ENCODE results near the gene RPTOR.

The RPTOR gene

GRCh38 chr17:80839511-80839941 is 294.9 kb downstream of the RPTOR start:
- peaks cover 4% of the 10 kb centered on the region; the same call in 1 of the 2 replicates for H3F3A ChIP-seq (ENCODE audit: insufficient read depth, low read length)
- H3K9me3 ChIP-seq (ENCODE audit: low read length) = no peaks in the 10 kb centered on the region
- H3K4me2 ChIP-seq (ENCODE audit: low read length) = no peak overlapping the region
- no peak overlapping the region for H3K27ac ChIP-seq (ENCODE audit: low read depth, low read length, poor library complexity, severe bottlenecking)
- no peaks in the 10 kb centered on the region for H4K20me1 ChIP-seq (ENCODE audit: insufficient read depth, low read length)
- H3K27me3 ChIP-seq (ENCODE audit: insufficient read depth, low read length) = no peaks in the 10 kb centered on the region
- no peaks in the 10 kb centered on the region for H3K9me2 ChIP-seq (ENCODE audit: low read depth, low read length)
- H3K9ac ChIP-seq (ENCODE audit: low read length) = no peak overlapping the region
- H3K4me1 ChIP-seq (ENCODE audit: insufficient read depth, low read length, severe bottlenecking) = peaks cover 28% of the 10 kb centered on the region
- no peak overlapping the region for H2AFZ ChIP-seq (ENCODE audit: low read length)
- no peaks in the 10 kb centered on the region for H3K79me2 ChIP-seq (ENCODE audit: insufficient read depth, low read length)
- H3K4me3 ChIP-seq (ENCODE audit: low read depth, low read length, poor library complexity, severe bottlenecking) = no peak overlapping the region
- TF ChIP-seq EZH2 (IDR thresholded peaks at IDR 0.05; ENCODE audit: borderline replicate concordance, low read length) = no peak
- TF ChIP-seq CTCF (IDR thresholded peaks at IDR 0.05; ENCODE audit: low read length) = no peak
- H3K36me3 ChIP-seq (ENCODE audit: insufficient read depth, low read length) = peaks cover 83% of the 10 kb centered on the region

- no peak overlapping the region for H3K9ac ChIP-seq (ENCODE audit: low read length)
- H3K4me3 ChIP-seq (ENCODE audit: low read depth, low read length, poor library complexity, severe bottlenecking) = no peak overlapping the region
- H3K4me1 ChIP-seq (ENCODE audit: insufficient read depth, low read length, severe bottlenecking) = peaks cover 32% of the 10 kb centered on the region
- H3K4me2 ChIP-seq (ENCODE audit: low read length) = no peak overlapping the region
- H3K36me3 ChIP-seq (ENCODE audit: insufficient read depth, low read length) = peaks cover 83% of the 10 kb centered on the region
- no peaks in the 10 kb centered on the region for H3K79me2 ChIP-seq (ENCODE audit: insufficient read depth, low read length)
- TF ChIP-seq CTCF (IDR thresholded peaks at IDR 0.05; ENCODE audit: low read length) = no peak
- no peak for TF ChIP-seq EZH2 (IDR thresholded peaks at IDR 0.05; ENCODE audit: borderline replicate concordance, low read length)
- no peaks in the 10 kb centered on the region for H3K9me3 ChIP-seq (ENCODE audit: low read length)
- H3F3A ChIP-seq (ENCODE audit: insufficient read depth, low read length) = peaks cover 4% of the 10 kb centered on the region; the same call in 1 of the 2 replicates
- H3K27me3 ChIP-seq (ENCODE audit: insufficient read depth, low read length) = no peaks in the 10 kb centered on the region
- H3K27ac ChIP-seq (ENCODE audit: low read depth, low read length, poor library complexity, severe bottlenecking) = no peak overlapping the region
- no peaks in the 10 kb centered on the region for H3K9me2 ChIP-seq (ENCODE audit: low read depth, low read length)
- H4K20me1 ChIP-seq (ENCODE audit: insufficient read depth, low read length) = no peaks in the 10 kb centered on the region
- no peak overlapping the region for H2AFZ ChIP-seq (ENCODE audit: low read length)
Measured at GRCh38 chr17:80839970-80840369, 295.3 kb downstream of the RPTOR start.

- peaks cover 45% of the 10 kb centered on the region for H3K4me1 ChIP-seq (ENCODE audit: insufficient read depth, low read length, severe bottlenecking)
- peaks cover 4% of the 10 kb centered on the region; the same call in 1 of the 2 replicates for H3F3A ChIP-seq (ENCODE audit: insufficient read depth, low read length)
- no peak overlapping the region for H2AFZ ChIP-seq (ENCODE audit: low read length)
- H3K9me3 ChIP-seq (ENCODE audit: low read length) = no peaks in the 10 kb centered on the region
- H3K9me2 ChIP-seq (ENCODE audit: low read depth, low read length) = no peaks in the 10 kb centered on the region
- H3K79me2 ChIP-seq (ENCODE audit: insufficient read depth, low read length) = no peaks in the 10 kb centered on the region
- H4K20me1 ChIP-seq (ENCODE audit: insufficient read depth, low read length) = no peaks in the 10 kb centered on the region
- no peaks in the 10 kb centered on the region for H3K27me3 ChIP-seq (ENCODE audit: insufficient read depth, low read length)
- H3K27ac ChIP-seq (ENCODE audit: low read depth, low read length, poor library complexity, severe bottlenecking) = peak overlapping the region; percentile 43
- TF ChIP-seq EZH2 (IDR thresholded peaks at IDR 0.05; ENCODE audit: borderline replicate concordance, low read length) = no peak
- TF ChIP-seq CTCF (IDR thresholded peaks at IDR 0.05; ENCODE audit: low read length) = no peak
- no peak overlapping the region; the same call in 1 of the 2 replicates for H3K9ac ChIP-seq (ENCODE audit: low read length)
- H3K4me3 ChIP-seq (ENCODE audit: low read depth, low read length, poor library complexity, severe bottlenecking) = no peak overlapping the region
- peaks cover 79% of the 10 kb centered on the region for H3K36me3 ChIP-seq (ENCODE audit: insufficient read depth, low read length)
- H3K4me2 ChIP-seq (ENCODE audit: low read length) = no peak overlapping the region
Measured at GRCh38 chr17:80842456-80843013, 297.9 kb downstream of the RPTOR start.

Measured in OCI-LY1 (cell line).